ENCODE data around the gene CCDC12.

DNA sequence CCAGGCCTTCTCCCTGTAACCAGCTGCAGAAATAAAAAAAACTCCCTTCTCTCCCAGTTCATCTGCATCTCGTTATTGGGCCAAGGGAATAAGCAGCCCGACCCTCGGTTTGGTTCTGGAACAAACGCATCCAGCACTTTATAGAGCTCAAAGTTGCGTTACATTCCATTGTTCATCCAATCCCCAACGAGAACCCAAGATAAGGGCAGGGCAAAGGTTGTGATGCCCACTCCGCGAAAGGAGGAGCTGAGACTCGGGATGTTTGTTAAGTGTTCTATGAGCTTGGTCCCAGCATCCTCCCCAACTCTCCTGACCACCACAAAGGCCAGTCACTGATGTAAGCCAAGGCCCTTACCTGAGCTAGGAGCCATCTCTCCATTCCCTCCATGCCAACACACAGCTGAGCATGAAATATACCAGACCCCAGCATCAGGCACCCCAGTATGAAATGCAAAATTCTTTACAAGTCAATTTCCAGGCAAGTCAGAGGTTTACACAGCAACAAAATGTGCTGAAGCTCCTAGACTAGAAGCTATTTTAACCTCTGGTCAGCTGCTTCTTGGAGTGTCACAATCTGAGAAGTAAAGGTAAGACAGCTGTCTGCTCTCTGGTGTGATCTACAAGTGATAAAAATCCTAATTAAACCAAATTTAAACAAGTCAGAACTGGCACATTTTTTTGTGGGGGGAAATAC lies 17.9 kb downstream of the CCDC12 start:
- TF ChIP-seq, protein P1, sequence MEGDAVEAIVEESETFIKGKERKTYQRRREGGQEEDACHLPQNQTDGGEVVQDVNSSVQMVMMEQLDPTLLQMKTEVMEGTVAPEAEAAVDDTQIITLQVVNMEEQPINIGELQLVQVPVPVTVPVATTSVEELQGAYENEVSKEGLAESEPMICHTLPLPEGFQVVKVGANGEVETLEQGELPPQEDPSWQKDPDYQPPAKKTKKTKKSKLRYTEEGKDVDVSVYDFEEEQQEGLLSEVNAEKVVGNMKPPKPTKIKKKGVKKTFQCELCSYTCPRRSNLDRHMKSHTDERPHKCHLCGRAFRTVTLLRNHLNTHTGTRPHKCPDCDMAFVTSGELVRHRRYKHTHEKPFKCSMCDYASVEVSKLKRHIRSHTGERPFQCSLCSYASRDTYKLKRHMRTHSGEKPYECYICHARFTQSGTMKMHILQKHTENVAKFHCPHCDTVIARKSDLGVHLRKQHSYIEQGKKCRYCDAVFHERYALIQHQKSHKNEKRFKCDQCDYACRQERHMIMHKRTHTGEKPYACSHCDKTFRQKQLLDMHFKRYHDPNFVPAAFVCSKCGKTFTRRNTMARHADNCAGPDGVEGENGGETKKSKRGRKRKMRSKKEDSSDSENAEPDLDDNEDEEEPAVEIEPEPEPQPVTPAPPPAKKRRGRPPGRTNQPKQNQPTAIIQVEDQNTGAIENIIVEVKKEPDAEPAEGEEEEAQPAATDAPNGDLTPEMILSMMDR (conservative IDR thresholded peaks at IDR 0.05; ENCODE audit: low read depth, low read length): no peak
- TF ChIP-seq EZH2 (IDR thresholded peaks at IDR 0.05; ENCODE audit: low read length, unreplicated experiment): no peak
